Measurements from ENCODE around the gene TFEB.

The TFEB gene

GRCh38 chr6:41746107-41746506 is 10.7 kb upstream of the TFEB start:
- no peak for DNase-seq (ENCODE audit: extremely low spot score)
- ChIA-PET POLR2A (interaction anchor here (0.6 kb wide), 1 partner anchor 98 kb away, joined by 3 read pairs; no protein-coding TSS in a partner anchor), CTCF (interaction anchor here (1.0 to 1.7 kb wide), 4 partner anchors 10 to 41 kb away, joined by 3 to 6 read pairs (median 4); partner anchors contain the start of gene TOMM6)
- no peak for TF ChIP-seq CTCF (IDR thresholded peaks at IDR 0.05; ENCODE audit: control extremely low read depth, extremely low read depth, low read depth, missing control alignments)

- POLR2A ChIA-PET = no interaction called here
- TF ChIP-seq CTCF (IDR thresholded peaks at IDR 0.05; ENCODE audit: control extremely low read depth, extremely low read depth, low read depth, missing control alignments) = no peak
- no peak for DNase-seq (ENCODE audit: extremely low spot score)
- CTCF ChIA-PET = no interaction called here
Measured at GRCh38 chr6:41744236-41744787, 8.9 kb upstream of the TFEB start.

GRCh38 chr6:41743406-41744235 is 8.2 kb upstream of the TFEB start:
- ChIA-PET POLR2A (no interaction called here), CTCF (interaction anchor here (1.3 kb wide), 1 partner anchor 16 kb away, joined by 3 read pairs; no protein-coding TSS in a partner anchor)
- no peak for DNase-seq (ENCODE audit: extremely low spot score)
- no peak for TF ChIP-seq CTCF (IDR thresholded peaks at IDR 0.05; ENCODE audit: control extremely low read depth, extremely low read depth, low read depth, missing control alignments)

- TF ChIP-seq CTCF (IDR thresholded peaks at IDR 0.05; ENCODE audit: control extremely low read depth, extremely low read depth, low read depth, missing control alignments) = no peak
- CTCF ChIA-PET = interaction anchor here (1.1 to 2.8 kb wide), 3 partner anchors 8 to 36 kb away, joined by 3 to 11 read pairs (median 7); no protein-coding TSS in a partner anchor
- POLR2A ChIA-PET = no interaction called here
- no peak for DNase-seq (ENCODE audit: extremely low spot score)
Measured at GRCh38 chr6:41741625-41742490, 6.5 kb upstream of the TFEB start.

DNA sequence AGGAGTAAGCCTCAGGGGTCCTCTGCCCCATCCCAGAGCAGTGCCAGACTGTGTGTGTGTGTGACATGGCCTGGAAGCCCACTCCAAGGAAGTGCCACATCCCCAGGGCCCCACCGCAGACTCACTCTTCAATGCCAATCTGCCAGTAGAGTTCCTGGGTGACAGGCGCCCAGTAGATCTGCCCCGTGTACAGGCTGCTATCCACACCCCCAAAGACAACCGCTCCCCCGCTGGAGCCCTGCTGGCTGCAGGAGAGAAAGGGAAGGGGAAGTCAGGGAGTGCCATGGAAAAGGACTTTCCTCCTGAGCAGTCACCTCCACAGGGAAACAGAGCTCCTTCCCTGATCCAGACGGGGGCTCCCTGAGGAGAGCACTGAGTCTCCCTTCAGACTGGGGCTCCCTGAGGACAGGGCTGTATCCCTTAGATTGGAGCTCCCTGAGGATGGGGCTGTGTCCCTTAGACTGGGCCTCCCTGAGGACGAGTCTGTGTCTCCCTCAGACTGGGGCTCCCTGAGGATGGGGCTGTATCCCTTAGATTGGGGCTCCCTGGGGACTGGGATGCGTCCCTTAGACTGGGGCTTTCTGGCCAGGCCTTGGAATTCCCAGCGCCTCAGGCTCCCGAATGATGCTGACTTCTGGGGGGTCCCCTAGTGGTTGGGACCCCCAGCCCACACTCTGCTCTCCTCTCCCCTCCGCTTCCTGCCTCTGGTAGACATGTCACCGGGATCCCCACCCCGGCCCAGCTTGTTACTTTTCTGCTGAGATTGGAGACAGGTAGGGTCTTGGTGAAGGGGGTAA is 5.2 kb upstream of the TFEB start:
- no peak for TF ChIP-seq CTCF (IDR thresholded peaks at IDR 0.05; ENCODE audit: control extremely low read depth, extremely low read depth, low read depth, missing control alignments)
- ChIA-PET POLR2A (no interaction called here), CTCF (interaction anchor here (1.0 to 2.8 kb wide), 4 partner anchors 9 to 36 kb away, joined by 3 to 11 read pairs (median 5); no protein-coding TSS in a partner anchor)
- DNase-seq (ENCODE audit: extremely low spot score) = no peak
